MM.1S (cell line): ENCODE results near the gene RPS4Y2.

ENCODE experiments used
- DNase-seq: peaks from one replicate; pipeline ENCODE4 v3.0.0-alpha.2; 2015
- H2AFZ ChIP-seq: fragments of 300-600 bp; sonication (generic); 2 replicates; pipeline ENCODE4 v1.6.0; 2016; ENCODE audit warnings: antibody characterized with exemption, low read length
- H3F3A ChIP-seq: fragments of 300-600 bp; sonication (generic); 2 replicates; pipeline ENCODE4 v1.6.1; 2016; ENCODE audit warnings: mild to moderate bottlenecking, antibody characterized with exemption, low read length, moderate library complexity, mixed read lengths; ENCODE audit not compliant: insufficient read depth
- H3K27ac ChIP-seq: fragments of 300-600 bp; sonication (generic); 2 replicates; pipeline ENCODE4 v1.5.1; 2016; ENCODE audit warnings: mild to moderate bottlenecking, low read length
- H3K27me3 ChIP-seq: fragments of 300-600 bp; sonication (generic); replicated peaks from 2 replicates; pipeline ENCODE4 v1.6.0; 2016; ENCODE audit warnings: low read length; ENCODE audit not compliant: insufficient read depth
- H3K36me3 ChIP-seq: fragments of 300-600 bp; sonication (generic); replicated peaks from 2 replicates; pipeline ENCODE4 v1.6.1; 2016; ENCODE audit warnings: mild to moderate bottlenecking, low read length, mixed read lengths; ENCODE audit not compliant: insufficient read depth
- H3K4me1 ChIP-seq: fragments of 300-600 bp; sonication (generic); 2 replicates; pipeline ENCODE4 v1.6.1; 2016; ENCODE audit warnings: low read length, mixed read lengths
- H3K4me2 ChIP-seq: fragments of 300-600 bp; sonication (generic); 2 replicates; pipeline ENCODE4 v1.6.0; 2016; ENCODE audit warnings: low read depth, low read length
- H3K4me3 ChIP-seq: fragments of 300-600 bp; sonication (generic); 2 replicates; pipeline ENCODE4 v1.5.1; 2016; ENCODE audit warnings: low read length, mixed read lengths
- H3K79me2 ChIP-seq: fragments of 300-600 bp; sonication (generic); 2 replicates; pipeline ENCODE4 v1.6.1; 2016; ENCODE audit warnings: mixed run types, low read length, mixed read lengths
- H3K9ac ChIP-seq: fragments of 300-600 bp; sonication (generic); 2 replicates; pipeline ENCODE4 v1.6.1; 2016; ENCODE audit warnings: low read length, mixed read lengths
- H3K9me2 ChIP-seq: fragments of 300-600 bp; sonication (generic); replicated peaks from 2 replicates; pipeline ENCODE4 v1.6.1; 2016; ENCODE audit warnings: mild to moderate bottlenecking, low read length, mixed read lengths; ENCODE audit not compliant: insufficient read depth
- H3K9me3 ChIP-seq: fragments of 300-600 bp; sonication (generic); replicated peaks from 2 replicates; pipeline ENCODE4 v1.6.1; 2016; ENCODE audit warnings: mild to moderate bottlenecking, low read length, mixed read lengths; ENCODE audit not compliant: insufficient read depth
- H4K20me1 ChIP-seq: fragments of 300-600 bp; sonication (generic); 2 replicates; pipeline ENCODE4 v1.6.1; 2016; ENCODE audit warnings: mild to moderate bottlenecking, low read length, moderate library complexity, mixed read lengths; ENCODE audit not compliant: insufficient read depth
- CTCF ChIP-seq: fragments of 300-600 bp; sonication (generic); IDR thresholded peaks from 2 replicates; pipeline ENCODE4 v1.5.1; 2016; ENCODE audit warnings: antibody characterized with exemption, low read length, mixed read lengths
- EZH2 ChIP-seq: fragments of 300-600 bp; sonication (generic); optimal IDR thresholded peaks from 2 replicates; pipeline ENCODE3; 2017; ENCODE audit warnings: low read depth, mild to moderate bottlenecking, antibody characterized with exemption, low read length, mixed read lengths
- EZH2phosphoT487 ChIP-seq: fragments of 300-600 bp; sonication (generic); IDR thresholded peaks from 2 replicates; pipeline ENCODE4 v1.6.1; 2018; ENCODE audit warnings: antibody characterized with exemption, low read length

RPS4Y2 gene

GRCh38 chrY:20787076-20787475, 31.2 kb downstream of the RPS4Y2 start:
- Histone ChIP-seq H2AFZ (no peak overlapping the region), H3K9me2 (no peaks in the 10 kb centered on the region), H3K27me3 (no peaks in the 10 kb centered on the region), H3K9me3 (no peaks in the 10 kb centered on the region), H3F3A (no peaks in the 10 kb centered on the region), H3K79me2 (no peaks in the 10 kb centered on the region), H3K36me3 (no peaks in the 10 kb centered on the region), H3K27ac (no peak overlapping the region), H3K9ac (no peak overlapping the region), H3K4me3 (no peak overlapping the region), H3K4me1 (no peaks in the 10 kb centered on the region), H3K4me2 (no peak overlapping the region), H4K20me1 (no peaks in the 10 kb centered on the region)
- no peak for TF ChIP-seq EZH2
- TF ChIP-seq CTCF = no peak
- TF ChIP-seq EZH2phosphoT487 = no peak
- no peak for DNase-seq

DNA sequence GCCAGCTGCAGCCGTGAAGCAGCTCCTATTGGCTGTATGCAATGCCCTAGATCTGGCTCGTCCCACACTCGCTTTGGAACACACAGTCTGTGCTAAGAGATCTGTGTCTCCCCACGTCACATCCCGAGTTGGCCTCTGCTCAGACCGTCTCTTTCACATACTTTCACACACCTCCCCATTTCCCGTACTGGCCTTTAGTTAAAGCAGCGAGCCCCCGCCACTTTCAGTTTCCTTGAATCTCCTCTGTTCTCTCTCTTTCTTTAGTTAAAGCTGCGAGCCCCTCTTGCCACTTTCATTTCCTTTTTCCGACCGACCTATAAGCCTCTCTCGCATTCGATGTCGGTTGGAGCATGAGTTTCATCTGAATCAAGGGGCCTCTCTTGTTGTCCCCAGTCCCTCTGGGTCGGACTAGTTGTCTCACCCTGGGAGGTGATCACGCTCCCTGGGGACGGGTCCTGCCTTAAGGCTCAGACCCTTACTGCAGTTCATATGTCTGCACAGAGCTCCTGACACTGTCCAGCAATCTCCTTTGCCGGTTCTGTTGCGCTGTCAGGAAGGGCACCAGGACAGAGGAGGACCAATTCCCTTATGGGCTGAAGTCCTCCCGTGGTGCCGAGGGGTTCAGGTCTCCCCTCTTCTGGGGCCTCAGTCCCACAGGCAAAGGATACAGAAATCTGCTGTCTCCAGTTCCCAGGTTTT, 42.6 kb downstream of the RPS4Y2 start:
- no peaks in the 10 kb centered on the region for H3K4me1 ChIP-seq
- H2AFZ ChIP-seq = no peak overlapping the region
- no peaks in the 10 kb centered on the region for H4K20me1 ChIP-seq
- no peak for DNase-seq
- H3K9me3 ChIP-seq = no peaks in the 10 kb centered on the region
- H3K27ac ChIP-seq = no peak overlapping the region
- no peak overlapping the region for H3K9ac ChIP-seq
- H3K36me3 ChIP-seq = no peaks in the 10 kb centered on the region
- no peaks in the 10 kb centered on the region for H3K79me2 ChIP-seq
- no peak for TF ChIP-seq CTCF
- no peak for TF ChIP-seq EZH2phosphoT487
- no peak for TF ChIP-seq EZH2
- no peaks in the 10 kb centered on the region for H3F3A ChIP-seq
- no peak overlapping the region for H3K4me2 ChIP-seq
- H3K27me3 ChIP-seq = no peaks in the 10 kb centered on the region
- H3K9me2 ChIP-seq = no peaks in the 10 kb centered on the region
- no peak overlapping the region for H3K4me3 ChIP-seq

DNA sequence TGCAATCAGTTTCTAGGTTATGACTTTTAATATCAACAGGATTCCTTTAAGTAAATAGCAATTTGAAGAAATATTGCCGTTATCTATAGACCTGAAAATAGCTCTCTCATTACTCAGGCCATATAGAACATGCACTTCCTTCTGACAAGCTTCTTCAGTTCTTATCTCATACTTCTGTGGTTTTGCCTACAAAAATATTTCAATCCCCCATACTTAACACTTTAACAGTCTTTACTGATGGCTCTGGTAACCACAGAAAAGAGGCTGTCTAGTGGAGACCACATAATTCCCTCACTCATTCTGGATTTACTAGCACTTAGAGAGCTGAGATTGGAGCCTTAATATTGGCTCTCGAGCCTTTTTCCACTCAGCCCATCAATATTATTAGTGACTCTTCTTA, 46.8 kb downstream of the RPS4Y2 start:
- Histone ChIP-seq H3K79me2 (no peaks in the 10 kb centered on the region), H3K4me2 (no peak overlapping the region), H4K20me1 (no peaks in the 10 kb centered on the region), H3K9ac (no peak overlapping the region), H3K4me1 (no peaks in the 10 kb centered on the region), H3K4me3 (no peak overlapping the region), H3F3A (no peaks in the 10 kb centered on the region), H3K9me3 (no peaks in the 10 kb centered on the region), H3K27me3 (no peaks in the 10 kb centered on the region), H3K9me2 (no peaks in the 10 kb centered on the region), H3K36me3 (no peaks in the 10 kb centered on the region), H2AFZ (no peak overlapping the region), H3K27ac (no peak overlapping the region)
- TF ChIP-seq EZH2phosphoT487 (no peak), EZH2 (no peak), CTCF (no peak)
- DNase-seq = no peak
